H9 (cell line): ENCODE data around the gene PLS3. TPM values are rescaled to one million over a fixed set of nuclear protein-coding genes. Genes with fewer than 3 reads are reported as not detected.

ENCODE experiments used
- DNase-seq: peaks from one replicate; pipeline ENCODE4 v3.0.0-alpha.2; 2017
- H2AFZ ChIP-seq: one replicate; pipeline ENCODE4 v1.6.1; 2013; ENCODE audit warnings: mild to moderate bottlenecking, low read length, control low read depth, moderate library complexity
- H2AK5ac ChIP-seq: 2 replicates; pipeline ENCODE4 v1.6.1; 2013; ENCODE audit warnings: low read length, control low read depth, mixed read lengths; ENCODE audit not compliant: insufficient read length
- H2BK120ac ChIP-seq: one replicate; pipeline ENCODE4 v1.6.1; 2013; ENCODE audit warnings: low read depth, mild to moderate bottlenecking, low read length, control low read depth, inconsistent platforms; ENCODE audit not compliant: poor library complexity, severe bottlenecking
- H2BK12ac ChIP-seq: 2 replicates; pipeline ENCODE4 v1.6.1; 2013; ENCODE audit warnings: low read length, control low read depth, mixed read lengths, low read depth; ENCODE audit not compliant: insufficient read length
- H2BK15ac ChIP-seq: 2 replicates; pipeline ENCODE4 v1.6.1; 2013; ENCODE audit warnings: low read depth, low read length, control low read depth
- H2BK20ac ChIP-seq: one replicate; pipeline ENCODE4 v1.6.1; 2013; ENCODE audit warnings: low read depth, mild to moderate bottlenecking, low read length, control low read depth, inconsistent platforms; ENCODE audit not compliant: poor library complexity, severe bottlenecking
- H2BK5ac ChIP-seq: 2 replicates; pipeline ENCODE4 v1.6.1; 2013; ENCODE audit warnings: low read length, control low read depth, mixed read lengths; ENCODE audit not compliant: insufficient read length
- H3K14ac ChIP-seq: 2 replicates; pipeline ENCODE4 v1.6.1; 2013; ENCODE audit warnings: low read length, control low read depth; ENCODE audit not compliant: insufficient read depth
- H3K18ac ChIP-seq: 2 replicates; pipeline ENCODE4 v1.6.1; 2013; ENCODE audit warnings: low read depth, mild to moderate bottlenecking, mixed read lengths, low read length, control low read depth; ENCODE audit not compliant: insufficient read length
- H3K23ac ChIP-seq: 2 replicates; pipeline ENCODE4 v1.6.1; 2013; ENCODE audit warnings: low read length, control low read depth, mixed read lengths, low read depth; ENCODE audit not compliant: insufficient read length
- H3K23me2 ChIP-seq: 2 replicates; pipeline ENCODE4 v1.6.1; 2013; ENCODE audit warnings: low read depth, mild to moderate bottlenecking, mixed read lengths, low read length, control low read depth; ENCODE audit not compliant: insufficient read length, poor library complexity, severe bottlenecking
- H3K27ac ChIP-seq: 2 replicates; pipeline ENCODE4 v1.5.1; 2013; ENCODE audit warnings: low read length, control low read depth, mixed read lengths, low read depth; ENCODE audit not compliant: insufficient read length
- H3K27me3 ChIP-seq: 2 replicates; pipeline ENCODE4 v1.6.1; 2013; ENCODE audit warnings: low read length, control low read depth, inconsistent platforms; ENCODE audit not compliant: insufficient read depth
- H3K4ac ChIP-seq: 2 replicates; pipeline ENCODE4 v1.6.1; 2013; ENCODE audit warnings: low read depth, mild to moderate bottlenecking, control low read depth, inconsistent platforms, low read length, moderate library complexity
- H3K4me1 ChIP-seq: 2 replicates; pipeline ENCODE4 v1.6.1; 2013; ENCODE audit warnings: low read length, control low read depth, inconsistent platforms; ENCODE audit not compliant: insufficient read depth
- H3K4me2 ChIP-seq: 2 replicates; pipeline ENCODE4 v1.6.1; 2013; ENCODE audit warnings: low read length, control low read depth, mixed read lengths; ENCODE audit not compliant: insufficient read length, insufficient read depth
- H3K56ac ChIP-seq: 2 replicates; pipeline ENCODE4 v1.6.1; 2013; ENCODE audit warnings: low read depth, mild to moderate bottlenecking, mixed read lengths, low read length, control low read depth; ENCODE audit not compliant: insufficient read length
- H3K79me1 ChIP-seq: 2 replicates; pipeline ENCODE4 v1.6.1; 2013; ENCODE audit warnings: low read depth, mild to moderate bottlenecking, moderate library complexity, low read length, control low read depth, inconsistent platforms; ENCODE audit not compliant: insufficient read depth, poor library complexity, severe bottlenecking
- H3K79me2 ChIP-seq: 2 replicates; pipeline ENCODE4 v1.6.1; 2013; ENCODE audit warnings: low read length, control low read depth, inconsistent platforms; ENCODE audit not compliant: insufficient read depth
- H3K9ac ChIP-seq: 2 replicates; pipeline ENCODE4 v1.6.1; 2013; ENCODE audit warnings: low read length, control low read depth, mixed read lengths; ENCODE audit not compliant: insufficient read length; ENCODE audit errors: extremely low read depth
- H3K9me3 ChIP-seq: one replicate; pipeline ENCODE4 v1.6.1; 2013; ENCODE audit warnings: low read depth, low read length, inconsistent platforms; ENCODE audit not compliant: control insufficient read depth
- H3T11ph ChIP-seq: one replicate; pipeline ENCODE4 v1.6.1; 2013; ENCODE audit warnings: mild to moderate bottlenecking, low read length, control low read depth, inconsistent platforms
- H4K20me1 ChIP-seq: one replicate; pipeline ENCODE4 v1.6.1; 2013; ENCODE audit not compliant: control insufficient read depth, insufficient read length, insufficient read depth
- H4K5ac ChIP-seq: 2 replicates; pipeline ENCODE4 v1.6.1; 2013; ENCODE audit warnings: low read depth, mild to moderate bottlenecking, mixed read lengths, low read length, control low read depth; ENCODE audit not compliant: insufficient read length
- H4K8ac ChIP-seq: replicated peaks from 2 replicates; pipeline ENCODE4 v1.6.1; 2013; ENCODE audit warnings: low read length, control low read depth, mixed read lengths, low read depth; ENCODE audit not compliant: insufficient read length
- H4K91ac ChIP-seq: 2 replicates; pipeline ENCODE4 v1.6.1; 2013; ENCODE audit warnings: low read depth, mild to moderate bottlenecking, moderate library complexity, mixed read lengths, low read length, control low read depth; ENCODE audit not compliant: insufficient read length
- H3K27ac Mint-ChIP-seq, 3 experiments: 2 replicates in 2 of 3; 3 replicates in 1 of 3; pipeline ENCODE4 v1.8.0; 2020 to 2021; ENCODE audit warnings: mixed read lengths in 3 of 3, mild to moderate bottlenecking in 1 of 3, moderate library complexity in 1 of 3
- H3K27me3 Mint-ChIP-seq: 2 replicates; pipeline ENCODE4 v1.8.0; 2021; ENCODE audit warnings: low read depth, mild to moderate bottlenecking, moderate library complexity, mixed read lengths
- H3K36me3 Mint-ChIP-seq, 3 experiments: 2 replicates in 2 of 3; 3 replicates in 1 of 3; pipeline ENCODE4 v1.8.0; 2020 to 2021; ENCODE audit warnings: low read depth in 3 of 3, mixed read lengths in 3 of 3; ENCODE audit not compliant: insufficient read depth in 1 of 3
- H3K4me1 Mint-ChIP-seq, 2 experiments: 2 replicates each; pipeline ENCODE4 v1.8.0; 2020; ENCODE audit warnings: mixed read lengths in 2 of 2
- H3K4me3 Mint-ChIP-seq, 2 experiments: 2 replicates in 1 of 2; 3 replicates in 1 of 2; pipeline ENCODE4 v1.8.0; 2020 to 2021; ENCODE audit warnings: mild to moderate bottlenecking in 2 of 2, mixed read lengths in 2 of 2, moderate library complexity in 1 of 2
- H3K9me3 Mint-ChIP-seq, 2 experiments: 2 replicates in 1 of 2; 3 replicates in 1 of 2; pipeline ENCODE4 v1.8.0; 2020; ENCODE audit warnings: mild to moderate bottlenecking in 2 of 2, mixed read lengths in 2 of 2, moderate library complexity in 1 of 2
- CTCF ChIP-seq: fragments of 200-600 bp; sonication (generic); conservative IDR thresholded peaks from 3 replicates; pipeline ENCODE4 v1.8.0; 2021; ENCODE audit warnings: antibody characterized with exemption, mild to moderate bottlenecking
- total RNA-seq: library from RNA; stranded (reverse); gene quantifications from 2 replicates; pipeline ENCODE4 v1.2.1, GENCODE V29; 2021

PLS3 gene
- total RNA-seq, 1 experiment from 2014 or later: 315 TPM

GRCh38 chrX:115602308-115602707, 41.3 kb downstream of the PLS3 start:
- no peak overlapping the region for H3T11ph ChIP-seq
- TF ChIP-seq CTCF: no peak
- Mint-ChIP-seq H3K4me3 (no peak overlapping the region), H3K4me1 (peaks cover 32 to 40% of the 10 kb centered on the region in 2 experiments), H3K27ac (peak overlapping the region in 1 of 3 experiments; percentile 21; a peak in 5 of 7 replicates), H3K9me3 (no peaks in the 10 kb centered on the region), H3K27me3 (no peaks in the 10 kb centered on the region), H3K36me3 (peaks cover 0 to 23% (median 12%) of the 10 kb centered on the region in 3 experiments; a peak in 4 of 7 replicates)
- no peak overlapping the region for H3K4ac ChIP-seq
- no peak overlapping the region for H4K5ac ChIP-seq
- no peak overlapping the region for H2AK5ac ChIP-seq
- no peak overlapping the region for H3K4me2 ChIP-seq
- no peak overlapping the region for H2BK12ac ChIP-seq
- no peaks in the 10 kb centered on the region for H3K27me3 ChIP-seq
- H3K23ac ChIP-seq: no peak overlapping the region
- no peak overlapping the region for H3K27ac ChIP-seq
- no peaks in the 10 kb centered on the region; the same call in 1 of the 2 replicates for H3K4me1 ChIP-seq
- H3K14ac ChIP-seq: no peak overlapping the region
- H4K91ac ChIP-seq: no peak overlapping the region
- H4K8ac ChIP-seq: no peak overlapping the region
- DNase-seq: no peak
- no peak overlapping the region for H3K56ac ChIP-seq
- no peak overlapping the region for H3K18ac ChIP-seq
- H2BK15ac ChIP-seq: no peak overlapping the region
- no peaks in the 10 kb centered on the region for H3K9me3 ChIP-seq
- H3K9ac ChIP-seq: no peak overlapping the region
- H4K20me1 ChIP-seq: no peaks in the 10 kb centered on the region
- H3K79me2 ChIP-seq: no peaks in the 10 kb centered on the region; the same call in 1 of the 2 replicates
- no peak overlapping the region for H2AFZ ChIP-seq
- no peak overlapping the region for H2BK120ac ChIP-seq
- no peaks in the 10 kb centered on the region for H3K23me2 ChIP-seq
- H3K79me1 ChIP-seq: no peaks in the 10 kb centered on the region
- H2BK5ac ChIP-seq: no peak overlapping the region
- no peak overlapping the region for H2BK20ac ChIP-seq
